Hepatocyte (in vitro differentiated cells): ENCODE measurements around the gene SERINC4. TPM values are rescaled to one million over a fixed set of nuclear protein-coding genes. Genes with fewer than 3 reads are reported as not detected.
"Not testable (repeated sequence)": the region's sequence is repeated elsewhere in the genome, so short reads cannot be mapped to it uniquely, and the experiment has no call there.

Experiments
- DNase-seq: peaks from one replicate; pipeline ENCODE4 v3.0.0-alpha.2; 2016; ENCODE audit warnings: low spot score
- H2AFZ ChIP-seq: fragments of 200-600 bp; sonication (generic); 2 replicates; pipeline ENCODE4 v1.6.0; 2016; ENCODE audit warnings: antibody characterized with exemption, mild to moderate bottlenecking
- H3K27ac ChIP-seq: fragments of 200-600 bp; sonication (generic); 2 replicates; pipeline ENCODE4 v1.5.1; 2016; ENCODE audit warnings: mild to moderate bottlenecking
- H3K27me3 ChIP-seq: fragments of 200-600 bp; sonication (generic); 2 replicates; pipeline ENCODE4 v1.6.1; 2016
- H3K36me3 ChIP-seq: fragments of 200-600 bp; sonication (generic); replicated peaks from 2 replicates; pipeline ENCODE4 v1.5.1; 2016; ENCODE audit warnings: low read depth; ENCODE audit not compliant: insufficient read depth
- H3K4me1 ChIP-seq: fragments of 200-600 bp; sonication (generic); 2 replicates; pipeline ENCODE4 v1.5.1; 2016; ENCODE audit warnings: mild to moderate bottlenecking, moderate library complexity; ENCODE audit not compliant: insufficient read depth
- H3K4me2 ChIP-seq: fragments of 200-600 bp; sonication (generic); 2 replicates; pipeline ENCODE4 v1.6.0; 2016
- H3K4me3 ChIP-seq: fragments of 200-600 bp; sonication (generic); 2 replicates; pipeline ENCODE4 v1.5.1; 2016; ENCODE audit warnings: mild to moderate bottlenecking
- H3K79me2 ChIP-seq: fragments of 200-600 bp; sonication (generic); 2 replicates; pipeline ENCODE4 v1.6.0; 2017; ENCODE audit warnings: mild to moderate bottlenecking
- H3K9me2 ChIP-seq: fragments of 200-600 bp; sonication (generic); replicated peaks from 2 replicates; pipeline ENCODE4 v1.6.0; 2017; ENCODE audit warnings: mild to moderate bottlenecking; ENCODE audit not compliant: insufficient read depth
- H3K9me3 ChIP-seq: fragments of 200-600 bp; sonication (generic); 2 replicates; pipeline ENCODE4 v1.5.1; 2016; ENCODE audit warnings: low read depth, mild to moderate bottlenecking
- H4K20me1 ChIP-seq: fragments of 200-600 bp; sonication (generic); 2 replicates; pipeline ENCODE4 v1.6.0; 2016; ENCODE audit warnings: mild to moderate bottlenecking; ENCODE audit not compliant: insufficient read depth, poor library complexity, severe bottlenecking
- WGBS: methylation state at CpG from one replicate; pipeline ENCODE4 v1.1.6; 2016; ENCODE audit warnings: low lambda C conversion rate; ENCODE audit errors: missing lambda C conversion rate; 5-methylcytosine and 5-hydroxymethylcytosine counted together
- microRNA counts: library from miRNA; unstranded; fragments of <30 nt; microRNA quantifications from one replicate; lab custom pipeline; 2017
- microRNA-seq: library from miRNA; unstranded; fragments of <30 nt; microRNA quantifications from one replicate; pipeline ENCODE4, GENCODE V29; 2017
- polyA plus RNA-seq: library from polyadenylated mRNA; unstranded; fragments of >200 nt; fragmentation: Nextera tagmentation; extraction: Ambion mirVana; gene quantifications from 2 replicates; pipeline ENCODE4 v1.2.1, GENCODE V29; 2016
- small RNA-seq: library from RNA; depleted of rRNA; stranded (forward); fragments of <200 nt; gene quantifications from one replicate; pipeline ENCODE3, GENCODE V24; 2014
- total RNA-seq: library from RNA; depleted of rRNA; stranded (reverse); fragments of >200 nt; gene quantifications from 2 replicates; pipeline ENCODE4 v1.2.3, GENCODE V29; 2014
- TF ChIP-seq, protein P1 (sequence below): fragments of 200-600 bp; sonication (generic); IDR thresholded peaks from 2 replicates; pipeline ENCODE4 v1.5.1; 2016; ENCODE audit warnings: antibody characterized with exemption, mild to moderate bottlenecking; ENCODE audit not compliant: poor library complexity

The SERINC4 gene
- total and polyA plus RNA-seq, 2 experiments from 2014 or later = 0.10 TPM; not detected in 1

DNA sequence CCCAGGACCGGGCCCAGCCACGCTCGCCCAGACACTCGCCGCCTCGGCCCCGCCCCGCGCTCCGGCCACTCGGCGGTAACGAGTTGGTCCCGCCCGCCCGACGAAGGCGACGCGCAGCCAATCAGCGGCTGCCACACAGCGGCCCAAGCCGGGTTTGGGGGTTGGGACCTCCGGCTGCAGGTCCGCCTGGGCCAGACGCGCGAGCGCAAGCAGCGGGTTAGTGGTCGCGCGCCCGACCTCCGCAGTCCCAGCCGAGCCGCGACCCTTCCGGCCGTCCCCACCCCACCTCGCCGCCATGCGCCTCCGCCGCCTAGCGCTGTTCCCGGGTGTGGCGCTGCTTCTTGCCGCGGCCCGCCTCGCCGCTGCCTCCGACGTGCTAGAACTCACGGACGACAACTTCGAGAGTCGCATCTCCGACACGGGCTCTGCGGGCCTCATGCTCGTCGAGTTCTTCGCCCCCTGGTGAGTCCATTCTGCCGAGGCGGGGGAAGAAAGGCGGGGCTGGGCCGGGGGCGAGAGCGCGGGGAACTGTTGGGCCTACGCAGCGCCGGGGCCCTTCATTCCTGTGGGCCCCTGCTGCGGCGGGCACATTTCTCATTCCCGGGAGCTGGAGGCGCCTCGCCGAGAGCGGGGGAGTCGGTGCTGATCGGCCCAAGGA lies 53.6 kb downstream of the SERINC4 start, which contains the start of gene PDIA3:
PDIA3 (plus strand) TSS at position 194 of the 658 bp plus-strand sequence; CDS start at position 296, 102 bp downstream.
- H4K20me1 ChIP-seq = peaks cover 42% of the 10 kb centered on the region
- H3K27me3 ChIP-seq, H3K36me3 ChIP-seq, H3K9me2 ChIP-seq, H3K9me3 ChIP-seq: not testable (repeated sequence)
- peaks cover 54% of the 10 kb centered on the region for H3K79me2 ChIP-seq
- peak; percentile 95 for DNase-seq
- peak within 1 kb of the TSS; percentile 80 for H3K4me2 ChIP-seq
- peaks cover 30% of the 10 kb centered on the region for H3K4me1 ChIP-seq
- TF ChIP-seq, protein P1, sequence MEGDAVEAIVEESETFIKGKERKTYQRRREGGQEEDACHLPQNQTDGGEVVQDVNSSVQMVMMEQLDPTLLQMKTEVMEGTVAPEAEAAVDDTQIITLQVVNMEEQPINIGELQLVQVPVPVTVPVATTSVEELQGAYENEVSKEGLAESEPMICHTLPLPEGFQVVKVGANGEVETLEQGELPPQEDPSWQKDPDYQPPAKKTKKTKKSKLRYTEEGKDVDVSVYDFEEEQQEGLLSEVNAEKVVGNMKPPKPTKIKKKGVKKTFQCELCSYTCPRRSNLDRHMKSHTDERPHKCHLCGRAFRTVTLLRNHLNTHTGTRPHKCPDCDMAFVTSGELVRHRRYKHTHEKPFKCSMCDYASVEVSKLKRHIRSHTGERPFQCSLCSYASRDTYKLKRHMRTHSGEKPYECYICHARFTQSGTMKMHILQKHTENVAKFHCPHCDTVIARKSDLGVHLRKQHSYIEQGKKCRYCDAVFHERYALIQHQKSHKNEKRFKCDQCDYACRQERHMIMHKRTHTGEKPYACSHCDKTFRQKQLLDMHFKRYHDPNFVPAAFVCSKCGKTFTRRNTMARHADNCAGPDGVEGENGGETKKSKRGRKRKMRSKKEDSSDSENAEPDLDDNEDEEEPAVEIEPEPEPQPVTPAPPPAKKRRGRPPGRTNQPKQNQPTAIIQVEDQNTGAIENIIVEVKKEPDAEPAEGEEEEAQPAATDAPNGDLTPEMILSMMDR = peak; percentile 24
- H3K4me3 ChIP-seq = peak within 1 kb of the TSS; percentile 61
- WGBS = 1% methylated on average over 54 of the region's 84 CpGs
- H3K27ac ChIP-seq = peak within 1 kb of the TSS; percentile 100
- peak within 1 kb of the TSS; percentile 88 for H2AFZ ChIP-seq

MicroRNAs within 50 kb of the gene (microRNA counts, 767-probe panel; counts per million panel counts)
- microRNA hsa-miR-1282 (lab: Ali Mortazavi, UCI) = not detected

Small RNAs within 50 kb of the gene (microRNA-seq; reads per million reads assigned to microRNA genes)
- gene MIR1282 = not detected

Small RNAs within 50 kb of the gene (small RNA-seq; reads per million reads assigned to genes)
- not detected for gene MIR1282

Other genes with a start within 250 kb of the SERINC4 start
- gene PPIP5K1, start 210.0 kb downstream of the SERINC4 start, total RNA-seq = 15.1 and 20.8 TPM in 2 replicates
- 6.5 and 7.3 TPM in 2 replicates for gene PPIP5K1, start 210.0 kb downstream of the SERINC4 start, polyA plus RNA-seq
- gene CKMT1B, start 206.2 kb downstream of the SERINC4 start, total RNA-seq = 4.3 and 5.3 TPM in 2 replicates
- 4.1 and 7.8 TPM in 2 replicates for gene CKMT1B, start 206.2 kb downstream of the SERINC4 start, polyA plus RNA-seq
- 0.23 and 0.44 TPM in 2 replicates for gene STRC, start 181.4 kb downstream of the SERINC4 start, total RNA-seq
- gene STRC, start 181.4 kb downstream of the SERINC4 start, polyA plus RNA-seq = 0.47 and 2.0 TPM in 2 replicates
- gene CATSPER2, start 151.4 kb downstream of the SERINC4 start, total RNA-seq = 0.83 and 3.9 TPM in 2 replicates
- 0.99 and 2.1 TPM in 2 replicates for gene CATSPER2, start 151.4 kb downstream of the SERINC4 start, polyA plus RNA-seq
- gene CKMT1A, start 106.4 kb downstream of the SERINC4 start, total RNA-seq = 3.3 and 7.7 TPM in 2 replicates
- 8.2 and 10.2 TPM in 2 replicates for gene CKMT1A, start 106.4 kb downstream of the SERINC4 start, polyA plus RNA-seq
- gene PDIA3, start 53.8 kb downstream of the SERINC4 start, total RNA-seq = 433 and 496 TPM in 2 replicates
- 1,326 and 1,358 TPM in 2 replicates for gene PDIA3, start 53.8 kb downstream of the SERINC4 start, polyA plus RNA-seq
- gene ELL3, start 23.3 kb downstream of the SERINC4 start, total RNA-seq = 5.0 and 7.7 TPM in 2 replicates
- 4.5 and 6.4 TPM in 2 replicates for gene ELL3, start 23.3 kb downstream of the SERINC4 start, polyA plus RNA-seq
- 958 and 1,175 TPM in 2 replicates for gene SERF2, start 7.9 kb downstream of the SERINC4 start, total RNA-seq
- gene SERF2, start 7.9 kb downstream of the SERINC4 start, polyA plus RNA-seq = 2,443 and 2,578 TPM in 2 replicates
- gene HYPK, start 379 bp upstream of the SERINC4 start, total RNA-seq = 5.8 and 10.4 TPM in 2 replicates
- gene HYPK, start 379 bp upstream of the SERINC4 start, polyA plus RNA-seq = 12.8 and 19.2 TPM in 2 replicates
- 26.9 and 37.8 TPM in 2 replicates for gene MFAP1, start 24.5 kb upstream of the SERINC4 start, total RNA-seq
- gene MFAP1, start 24.5 kb upstream of the SERINC4 start, polyA plus RNA-seq = 30.9 and 36.9 TPM in 2 replicates
- 4.7 and 7.6 TPM in 2 replicates for gene WDR76, start 26.8 kb upstream of the SERINC4 start, total RNA-seq
- 0.69 and 1.8 TPM in 2 replicates for gene WDR76, start 26.8 kb upstream of the SERINC4 start, polyA plus RNA-seq